CD4-positive, CD25-positive, alpha-beta regulatory T cell (primary cell): ENCODE measurements around the gene LIG1. TPM values are rescaled to one million over a fixed set of nuclear protein-coding genes. Genes with fewer than 3 reads are reported as not detected.

ENCODE experiments used
- ATAC-seq, 2 donors: fragments of 150-1000 bp; cut with Tn5 transposase; one replicate each; pipeline ENCODE4 v1.10.0; 2021; ENCODE audit warnings: low read depth in 2 of 2, moderate number of reproducible peaks in 2 of 2, moderate library complexity in 1 of 2
- DNase-seq, 3 donors: peaks; one replicate each; pipeline versions ENCODE4 v3.0.0 to v3.0.0-alpha.2; 2012 to 2022; ENCODE audit warnings: mixed read lengths in 1 of 3
- H3K27ac ChIP-seq: one replicate; pipeline ENCODE4 v1.7.0; 2013; ENCODE audit warnings: mild to moderate bottlenecking, low read length; ENCODE audit not compliant: insufficient read depth, poor library complexity, severe bottlenecking
- H3K27me3 ChIP-seq: one replicate; pipeline ENCODE4 v1.7.0; 2013; ENCODE audit warnings: low read length; ENCODE audit not compliant: control insufficient read depth, insufficient read depth
- H3K36me3 ChIP-seq: one replicate; pipeline ENCODE4 v1.7.0; 2013; ENCODE audit warnings: mild to moderate bottlenecking, low read length, moderate library complexity; ENCODE audit not compliant: control insufficient read depth, insufficient read depth
- H3K4me1 ChIP-seq: 2 replicates; pipeline ENCODE4 v1.7.0; 2013; ENCODE audit warnings: mild to moderate bottlenecking, low read length; ENCODE audit not compliant: insufficient read depth, control insufficient read depth, poor library complexity, severe bottlenecking
- H3K4me3 ChIP-seq: one replicate; pipeline ENCODE4 v1.7.0; 2013; ENCODE audit warnings: low read depth, mild to moderate bottlenecking, low read length, moderate library complexity
- H3K9me3 ChIP-seq, 2 experiments: 1 replicate in 1 of 2; 2 replicates in 1 of 2; pipeline ENCODE4 v1.7.0; 2013; ENCODE audit warnings: low read length in 2 of 2, mild to moderate bottlenecking in 1 of 2, moderate library complexity in 1 of 2; ENCODE audit not compliant: control insufficient read depth in 2 of 2
- H3K27ac Mint-ChIP-seq, 3 donors: one replicate each; pipeline ENCODE4 v1.8.0; 2020 to 2022; ENCODE audit warnings: mild to moderate bottlenecking in 3 of 3, mixed read lengths in 3 of 3, moderate library complexity in 2 of 3
- H3K27me3 Mint-ChIP-seq: one replicate; pipeline ENCODE4 v1.8.0; 2022; ENCODE audit warnings: mild to moderate bottlenecking, mixed read lengths
- H3K36me3 Mint-ChIP-seq: one replicate; pipeline ENCODE4 v1.8.0; 2020; ENCODE audit warnings: mixed read lengths
- H3K4me1 Mint-ChIP-seq, 4 donors: one replicate each; pipeline ENCODE4 v1.8.0; 2020 to 2022; ENCODE audit warnings: mixed read lengths in 4 of 4, mild to moderate bottlenecking in 1 of 4
- H3K4me3 Mint-ChIP-seq, 4 donors: one replicate each; pipeline ENCODE4 v1.8.0; 2020 to 2022; ENCODE audit warnings: mild to moderate bottlenecking in 4 of 4, mixed read lengths in 4 of 4, moderate library complexity in 3 of 4
- H3K9me3 Mint-ChIP-seq, 7 donors: one replicate each; pipeline ENCODE4 v1.8.0; 2020 to 2022; ENCODE audit warnings: mixed read lengths in 7 of 7, mild to moderate bottlenecking in 3 of 7, moderate library complexity in 2 of 7
- polyA plus RNA-seq, 4 donors: library from polyadenylated mRNA; unstranded; fragments of 300-500 nt; fragmentation: Illumina TruSeq; gene quantifications; one replicate each; pipeline ENCODE4 v1.2.3, GENCODE V29; 2021
- total RNA-seq: library from RNA; stranded (reverse); gene quantifications from one replicate; pipeline ENCODE4 v1.2.3, GENCODE V29; 2022

Gene LIG1
- total RNA-seq (68.2 TPM), polyA plus RNA-seq (10 to 100 TPM; 24.9 to 31.0 (median 27.7) TPM)

- H3K36me3 Mint-ChIP-seq: peaks cover 30% of the 10 kb centered on the region
- peaks cover 17% of the 10 kb centered on the region for H3K36me3 ChIP-seq
- DNase-seq (peak; percentile 84 to 95 (median 94)), ATAC-seq (peak; percentile 86 to 88)
- H3K4me1 ChIP-seq: peaks cover 19% of the 10 kb centered on the region
- H3K27me3 ChIP-seq: no peaks in the 10 kb centered on the region
- H3K4me1 Mint-ChIP-seq: peaks cover 5 to 39% (median 20%) of the 10 kb centered on the region in 4 donors
- H3K4me3 ChIP-seq: peak within 1 kb of the TSS; percentile 82
- peak within 1 kb of the TSS; percentile 97 to 98 (median 98) for H3K27ac Mint-ChIP-seq
- H3K9me3 Mint-ChIP-seq: no peaks in the 10 kb centered on the region
- H3K4me3 Mint-ChIP-seq: peak within 1 kb of the TSS; percentile 95 to 98 (median 96)
- H3K9me3 ChIP-seq: no peaks in the 10 kb centered on the region
- H3K27ac ChIP-seq: peak within 1 kb of the TSS; percentile 94
- H3K27me3 Mint-ChIP-seq: no peaks in the 10 kb centered on the region
These were observed at the start of gene LIG1, which contains the start of gene ZSWIM9 for GRCh38 chr19:48169939-48170803. Gene LIG1, minus strand, starts transcription at chr19:48170344. Its CDS starts 4,778 bp downstream, at chr19:48165566. Gene ZSWIM9, plus strand, starts transcription at chr19:48170680. Its CDS starts 1,123 bp downstream, at chr19:48171803.

- H3K9me3 Mint-ChIP-seq: no peaks in the 10 kb centered on the region
- H3K4me1 Mint-ChIP-seq: peaks cover 0 to 12% (median 8%) of the 10 kb centered on the region in 4 donors
- H3K36me3 ChIP-seq: peaks cover 69% of the 10 kb centered on the region
- H3K27me3 Mint-ChIP-seq: no peaks in the 10 kb centered on the region
- no peaks in the 10 kb centered on the region for H3K4me1 ChIP-seq
- H3K4me3 ChIP-seq: no peak overlapping the region
- no peaks in the 10 kb centered on the region for H3K9me3 ChIP-seq
- peaks cover 56% of the 10 kb centered on the region for H3K36me3 Mint-ChIP-seq
- no peak overlapping the region for H3K4me3 Mint-ChIP-seq
- ATAC-seq (no peak), DNase-seq (no peak)
- no peaks in the 10 kb centered on the region for H3K27me3 ChIP-seq
- no peak overlapping the region for H3K27ac ChIP-seq
- peak overlapping the region in 1 of 3 donors; percentile 85 for H3K27ac Mint-ChIP-seq
These were observed 48.9 kb upstream of the LIG1 start for GRCh38 chr19:48218997-48219396.

- no peaks in the 10 kb centered on the region for H3K27me3 ChIP-seq
- no peaks in the 10 kb centered on the region for H3K4me1 ChIP-seq
- H3K4me1 Mint-ChIP-seq: peaks cover 0 to 13% (median 10%) of the 10 kb centered on the region in 4 donors
- H3K4me3 ChIP-seq: no peak overlapping the region
- peak overlapping the region in 1 of 3 donors; percentile 62 for H3K27ac Mint-ChIP-seq
- H3K9me3 ChIP-seq: no peaks in the 10 kb centered on the region
- H3K27me3 Mint-ChIP-seq: no peaks in the 10 kb centered on the region
- no peak overlapping the region for H3K27ac ChIP-seq
- peaks cover 0 to 2% (median 0%) of the 10 kb centered on the region in 7 donors for H3K9me3 Mint-ChIP-seq
- DNase-seq (no peak), ATAC-seq (no peak)
- H3K36me3 ChIP-seq: peaks cover 80% of the 10 kb centered on the region
- no peak overlapping the region for H3K4me3 Mint-ChIP-seq
- peaks cover 56% of the 10 kb centered on the region for H3K36me3 Mint-ChIP-seq
These were observed 46.8 kb upstream of the LIG1 start for GRCh38 chr19:48216933-48217332.

- peaks cover 72% of the 10 kb centered on the region for H3K36me3 ChIP-seq
- no peak overlapping the region for H3K27ac ChIP-seq
- peak overlapping the region; percentile 7 to 83 (median 74) for H3K27ac Mint-ChIP-seq
- no peak for DNase-seq
- no peak for ATAC-seq
- no peaks in the 10 kb centered on the region for H3K27me3 Mint-ChIP-seq
- no peaks in the 10 kb centered on the region for H3K9me3 ChIP-seq
- peaks cover 0 to 2% (median 0%) of the 10 kb centered on the region in 7 donors for H3K9me3 Mint-ChIP-seq
- no peaks in the 10 kb centered on the region for H3K4me1 ChIP-seq
- H3K27me3 ChIP-seq: no peaks in the 10 kb centered on the region
- H3K36me3 Mint-ChIP-seq: peaks cover 49% of the 10 kb centered on the region
- no peak overlapping the region for H3K4me3 Mint-ChIP-seq
- peaks cover 21 to 36% (median 22%) of the 10 kb centered on the region in 4 donors for H3K4me1 Mint-ChIP-seq
- H3K4me3 ChIP-seq: no peak overlapping the region
These were observed 43.8 kb upstream of the LIG1 start for GRCh38 chr19:48213959-48214358.

- Histone ChIP-seq H3K4me3 (no peak overlapping the region), H3K4me1 (peaks cover 11% of the 10 kb centered on the region), H3K9me3 (no peaks in the 10 kb centered on the region), H3K27me3 (no peaks in the 10 kb centered on the region), H3K27ac (peak overlapping the region; percentile 55), H3K36me3 (peaks cover 34% of the 10 kb centered on the region)
- DNase-seq (no peak), ATAC-seq (peak in 1 of 2 donors; percentile 45)
- Mint-ChIP-seq H3K36me3 (peaks cover 28% of the 10 kb centered on the region), H3K27me3 (no peaks in the 10 kb centered on the region), H3K4me1 (peaks cover 23 to 40% (median 26%) of the 10 kb centered on the region in 4 donors), H3K9me3 (peaks cover 0 to 2% (median 0%) of the 10 kb centered on the region in 7 donors), H3K4me3 (peak overlapping the region in 1 of 4 donors; percentile 32), H3K27ac (peak overlapping the region in 1 of 3 donors; percentile 94)
These were observed 39.9 kb upstream of the LIG1 start for GRCh38 chr19:48210005-48210404.

GRCh38 chr19:48206397-48207093, 36.4 kb upstream of the LIG1 start:
- H3K27ac ChIP-seq: peak overlapping the region; percentile 49
- ATAC-seq: no peak
- Mint-ChIP-seq H3K4me3 (peak overlapping the region in 1 of 4 donors; percentile 30), H3K27ac (peak overlapping the region; percentile 64 to 83 (median 82)), H3K4me1 (peaks cover 19 to 38% (median 26%) of the 10 kb centered on the region in 4 donors), H3K9me3 (no peaks in the 10 kb centered on the region), H3K36me3 (peaks cover 16% of the 10 kb centered on the region), H3K27me3 (no peaks in the 10 kb centered on the region)
- DNase-seq: peak in 1 of 3 donors; percentile 12
- H3K9me3 ChIP-seq: no peaks in the 10 kb centered on the region
- H3K4me3 ChIP-seq: no peak overlapping the region
- H3K4me1 ChIP-seq: peaks cover 29% of the 10 kb centered on the region
- peaks cover 9% of the 10 kb centered on the region for H3K36me3 ChIP-seq
- no peaks in the 10 kb centered on the region for H3K27me3 ChIP-seq

- DNase-seq (peak; percentile 81 to 96 (median 87)), ATAC-seq (peak; percentile 99)
- Histone ChIP-seq H3K36me3 (no peaks in the 10 kb centered on the region), H3K27me3 (no peaks in the 10 kb centered on the region), H3K4me3 (peak overlapping the region; percentile 88), H3K4me1 (peaks cover 29% of the 10 kb centered on the region), H3K27ac (peak overlapping the region; percentile 70), H3K9me3 (no peaks in the 10 kb centered on the region)
- Mint-ChIP-seq H3K36me3 (peaks cover 5% of the 10 kb centered on the region), H3K9me3 (no peaks in the 10 kb centered on the region), H3K4me1 (peaks cover 4 to 21% (median 12%) of the 10 kb centered on the region in 4 donors), H3K4me3 (no peak overlapping the region), H3K27ac (no peak overlapping the region), H3K27me3 (no peaks in the 10 kb centered on the region)
These were observed 33.9 kb upstream of the LIG1 start for GRCh38 chr19:48203794-48204628.
